Thoracic aorta (tissue), 2 donors: ENCODE measurements around the gene PLEKHO2. TPM values are rescaled to one million over a fixed set of nuclear protein-coding genes. Genes with fewer than 3 reads are reported as not detected.

Experiments used
- ATAC-seq: fragments of 150-250 bp; one replicate; pipeline ENCODE4 v1.8.0; 2017; ENCODE audit warnings: low read depth; ENCODE audit not compliant: insufficient number of reproducible peaks, low FRiP score
- DNase-seq: peaks from one replicate; pipeline ENCODE4 v3.0.0-alpha.2; 2020; ENCODE audit warnings: low spot score
- H3K27ac ChIP-seq, 2 donors: fragments of 200-600 bp; sonication (generic); 1 replicate in 1 of 2; 2 replicates in 1 of 2; pipeline ENCODE4 v1.5.1; 2016; ENCODE audit warnings: mild to moderate bottlenecking in 2 of 2, moderate library complexity in 2 of 2
- H3K27me3 ChIP-seq: fragments of 200-600 bp; sonication (generic); replicated peaks from 2 replicates; pipeline ENCODE4 v1.6.0; 2016; ENCODE audit warnings: mild to moderate bottlenecking; ENCODE audit not compliant: insufficient read depth
- H3K36me3 ChIP-seq: fragments of 200-600 bp; sonication (generic); one replicate; pipeline ENCODE4 v1.5.1; 2016
- H3K4me1 ChIP-seq, 2 donors: fragments of 200-600 bp; sonication (generic); 1 replicate in 1 of 2; 2 replicates in 1 of 2; pipeline versions ENCODE4 v1.5.1 to v1.6.0; 2016; ENCODE audit warnings: low read depth in 2 of 2, mild to moderate bottlenecking in 1 of 2; ENCODE audit not compliant: control insufficient read depth in 1 of 2
- H3K4me3 ChIP-seq: fragments of 200-600 bp; sonication (generic); 2 replicates; pipeline ENCODE4 v1.5.1; 2016; ENCODE audit warnings: mild to moderate bottlenecking
- H3K9me3 ChIP-seq: fragments of 200-600 bp; sonication (generic); 2 replicates; pipeline ENCODE4 v1.5.1; 2016
- total RNA-seq, 2 donors: library from RNA; depleted of rRNA; stranded (reverse); fragments of >200 nt; gene quantifications; one replicate each; pipeline versions ENCODE4 v1.1.0 to v1.2.3, GENCODE V29; 2016
- TF ChIP-seq, protein P1 (sequence below): fragments of 200-600 bp; sonication (generic); IDR thresholded peaks from one replicate; pipeline ENCODE4 v1.5.1; 2019; ENCODE audit warnings: antibody characterized with exemption

PLEKHO2 gene
- total RNA-seq, 2 donors from 2014 or later, result 50.0 to 53.8 TPM

DNA sequence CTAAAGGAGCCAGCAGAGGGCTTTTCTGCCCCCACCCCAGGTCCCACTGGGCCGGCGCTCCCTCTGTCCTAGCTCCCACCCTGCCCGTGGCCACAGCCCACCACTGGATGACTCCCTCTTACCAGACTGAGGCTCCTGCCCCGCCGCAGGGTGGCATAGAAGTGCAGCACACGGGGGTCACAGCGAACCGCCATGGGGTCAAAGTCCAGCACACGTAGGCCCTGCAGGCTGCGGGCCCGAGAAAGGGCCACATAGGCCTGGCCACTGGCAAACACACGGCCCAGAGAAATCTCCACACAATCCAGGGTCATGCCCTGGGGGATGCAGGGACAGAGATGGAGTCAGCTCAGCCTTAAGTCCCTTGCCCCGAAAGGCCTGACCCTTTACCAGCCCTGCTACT is 25.3 kb upstream of the PLEKHO2 start:
- Histone ChIP-seq H3K9me3 (no peaks in the 10 kb centered on the region), H3K4me1 (no peaks in the 10 kb centered on the region), H3K27me3 (no peaks in the 10 kb centered on the region), H3K4me3 (no peak overlapping the region), H3K27ac (no peak overlapping the region), H3K36me3 (no peaks in the 10 kb centered on the region)
- DNase-seq (no peak), ATAC-seq (no peak)
- TF ChIP-seq, protein P1, sequence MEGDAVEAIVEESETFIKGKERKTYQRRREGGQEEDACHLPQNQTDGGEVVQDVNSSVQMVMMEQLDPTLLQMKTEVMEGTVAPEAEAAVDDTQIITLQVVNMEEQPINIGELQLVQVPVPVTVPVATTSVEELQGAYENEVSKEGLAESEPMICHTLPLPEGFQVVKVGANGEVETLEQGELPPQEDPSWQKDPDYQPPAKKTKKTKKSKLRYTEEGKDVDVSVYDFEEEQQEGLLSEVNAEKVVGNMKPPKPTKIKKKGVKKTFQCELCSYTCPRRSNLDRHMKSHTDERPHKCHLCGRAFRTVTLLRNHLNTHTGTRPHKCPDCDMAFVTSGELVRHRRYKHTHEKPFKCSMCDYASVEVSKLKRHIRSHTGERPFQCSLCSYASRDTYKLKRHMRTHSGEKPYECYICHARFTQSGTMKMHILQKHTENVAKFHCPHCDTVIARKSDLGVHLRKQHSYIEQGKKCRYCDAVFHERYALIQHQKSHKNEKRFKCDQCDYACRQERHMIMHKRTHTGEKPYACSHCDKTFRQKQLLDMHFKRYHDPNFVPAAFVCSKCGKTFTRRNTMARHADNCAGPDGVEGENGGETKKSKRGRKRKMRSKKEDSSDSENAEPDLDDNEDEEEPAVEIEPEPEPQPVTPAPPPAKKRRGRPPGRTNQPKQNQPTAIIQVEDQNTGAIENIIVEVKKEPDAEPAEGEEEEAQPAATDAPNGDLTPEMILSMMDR, result no peak

DNA sequence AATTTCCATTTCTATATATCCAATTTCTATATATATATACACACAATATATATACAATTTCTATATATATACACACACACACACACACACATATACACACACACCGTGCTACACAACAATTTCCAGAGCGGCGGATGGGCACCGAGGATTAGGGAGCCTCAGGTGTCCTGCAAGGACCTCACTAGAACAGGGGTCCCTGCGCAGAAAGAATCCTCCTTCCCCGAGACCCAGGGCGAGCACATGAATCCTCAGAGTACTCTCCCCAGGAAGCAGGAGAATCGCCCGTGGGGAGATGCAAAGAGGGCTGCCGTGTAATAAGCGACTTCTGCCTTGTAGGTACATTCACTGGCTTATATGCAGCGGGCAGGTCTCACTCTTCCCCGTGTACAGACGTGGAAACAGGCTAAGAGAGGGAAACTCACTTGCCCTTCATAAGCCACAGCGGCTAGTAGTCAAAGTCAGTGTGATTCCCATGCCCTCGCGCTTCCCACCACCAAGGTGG is 16.7 kb upstream of the PLEKHO2 start:
- no peaks in the 10 kb centered on the region for H3K36me3 ChIP-seq
- no peak for DNase-seq
- TF ChIP-seq, protein P1, result no peak
- no peaks in the 10 kb centered on the region for H3K27me3 ChIP-seq
- H3K4me1 ChIP-seq, result peaks cover 15 to 16% of the 10 kb centered on the region in 2 donors
- no peaks in the 10 kb centered on the region for H3K9me3 ChIP-seq
- no peak for ATAC-seq
- H3K4me3 ChIP-seq, result peak overlapping the region; percentile 80
- no peak overlapping the region for H3K27ac ChIP-seq

DNA sequence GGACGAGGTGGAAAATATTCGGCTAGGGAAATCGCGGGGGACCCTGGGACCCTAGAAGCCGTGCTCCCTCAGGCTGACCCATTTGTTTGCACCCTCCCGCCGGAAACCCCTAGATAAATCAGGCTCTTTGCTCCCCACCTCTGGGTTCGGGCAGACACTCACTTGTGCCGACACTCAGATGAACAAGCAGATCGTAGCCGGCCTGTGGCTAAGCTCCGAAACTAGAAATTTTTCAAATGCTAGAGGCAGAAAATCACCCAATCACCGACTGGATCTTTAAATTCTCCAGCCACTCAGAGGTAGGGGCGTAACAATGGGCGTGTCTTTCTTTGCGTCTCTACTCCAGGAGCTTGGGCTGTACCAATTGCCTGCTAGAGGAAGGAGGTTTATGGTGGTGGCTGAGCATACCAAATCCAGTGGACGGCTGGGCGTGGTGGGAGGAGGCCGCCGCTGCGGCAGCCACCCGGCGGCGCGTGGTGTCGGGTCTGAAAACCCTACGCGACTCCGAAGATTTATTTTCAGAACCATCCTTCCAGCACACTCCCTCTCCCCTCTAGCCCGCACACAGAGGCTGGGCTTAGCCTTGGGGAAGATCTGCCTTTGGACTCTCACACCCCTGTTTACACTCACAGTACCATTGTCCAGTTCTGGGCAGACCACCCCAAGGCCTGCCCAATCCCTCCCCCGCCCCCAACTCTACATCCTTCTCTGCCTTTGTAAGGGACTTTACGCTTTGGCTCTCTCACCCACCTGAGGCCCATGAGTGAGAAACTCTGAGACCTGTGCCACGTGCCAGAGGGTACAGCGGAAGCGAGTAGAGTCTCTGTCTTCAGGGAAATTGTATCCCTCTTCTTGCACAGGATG is 16.1 kb upstream of the PLEKHO2 start, which contains the start of gene PIF1:
Gene PIF1, minus strand, starts transcription at position 217 of the 864 bp plus-strand sequence. CDS start 1,312 bp downstream, outside the sequence.
- Histone ChIP-seq H3K27ac (peak within 1 kb of the TSS; percentile 51 to 63), H3K36me3 (no peaks in the 10 kb centered on the region), H3K4me1 (peaks cover 15 to 16% of the 10 kb centered on the region in 2 donors), H3K27me3 (no peaks in the 10 kb centered on the region), H3K9me3 (no peaks in the 10 kb centered on the region), H3K4me3 (peak within 1 kb of the TSS; percentile 80)
- DNase-seq (peak; percentile 93), ATAC-seq (peak; percentile 99)
- TF ChIP-seq, protein P1, result no peak

DNA sequence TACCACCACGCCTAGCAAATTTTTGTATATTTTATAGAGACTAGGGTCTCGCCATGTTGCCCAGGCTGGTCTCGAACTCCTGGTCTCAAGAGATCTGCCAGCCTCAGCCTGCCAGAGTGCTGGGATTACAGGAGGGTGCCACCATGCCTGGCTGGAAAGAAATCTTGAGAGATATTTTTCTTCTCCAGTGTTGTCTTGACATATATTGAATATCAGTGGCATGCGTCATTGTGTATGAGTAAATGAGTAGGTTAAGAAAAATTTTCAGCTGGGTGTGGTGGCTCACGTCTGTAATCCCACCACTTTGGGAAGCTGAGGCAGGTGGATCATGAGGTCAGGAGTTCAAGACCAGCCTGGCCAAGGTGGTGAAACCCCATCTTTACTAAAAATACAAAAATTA is 12.7 kb upstream of the PLEKHO2 start:
- no peaks in the 10 kb centered on the region for H3K9me3 ChIP-seq
- TF ChIP-seq, protein P1, result no peak
- H3K27me3 ChIP-seq, result no peaks in the 10 kb centered on the region
- ATAC-seq (no peak), DNase-seq (no peak)
- H3K27ac ChIP-seq, result no peak overlapping the region
- no peaks in the 10 kb centered on the region for H3K36me3 ChIP-seq
- peaks cover 9 to 16% of the 10 kb centered on the region in 2 donors for H3K4me1 ChIP-seq
- H3K4me3 ChIP-seq, result no peak overlapping the region

DNA sequence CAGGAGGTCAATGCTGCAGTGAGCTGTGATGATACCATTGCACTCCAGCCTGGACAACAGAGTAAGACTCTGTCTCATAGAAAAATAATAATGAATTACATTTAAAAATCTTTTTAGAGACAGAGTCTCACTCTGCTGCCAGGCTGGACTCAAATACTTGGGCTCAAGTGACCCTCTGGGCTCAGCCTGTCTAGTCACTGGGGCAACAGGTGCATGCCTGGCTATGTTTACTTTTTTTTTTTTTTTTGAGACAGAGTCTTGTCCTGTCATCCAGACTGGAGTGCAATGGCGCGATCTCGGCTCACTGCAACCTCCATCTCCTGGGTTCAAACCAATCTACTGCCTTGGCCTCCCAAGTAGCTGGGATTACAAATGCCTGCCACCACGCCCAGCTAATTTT is 8.0 kb upstream of the PLEKHO2 start:
- TF ChIP-seq, protein P1, result no peak

More for the DNA sequence above, 8.0 kb upstream of the PLEKHO2 start:
- Histone ChIP-seq H3K4me1 (peaks cover 3 to 9% of the 10 kb centered on the region in 2 donors), H3K9me3 (no peaks in the 10 kb centered on the region), H3K27ac (no peak overlapping the region), H3K4me3 (no peak overlapping the region), H3K27me3 (no peaks in the 10 kb centered on the region), H3K36me3 (no peaks in the 10 kb centered on the region)
- DNase-seq, result no peak
- no peak for ATAC-seq
